GM19397 (cell line): ENCODE data around the gene PLS3.
"Not testable (repeated sequence)": the region's sequence is repeated elsewhere in the genome, so short reads cannot be mapped to it uniquely, and the experiment has no call there.

Source experiments
- ATAC-seq: cut with Tn5 transposase; IDR thresholded peaks from one replicate; pipeline ENCODE4 v1.9.1; 2021; ENCODE audit warnings: mild to moderate bottlenecking, moderate library complexity; ENCODE audit not compliant: unreplicated experiment

The PLS3 gene

GRCh38 chrX:115603534-115604074 lies 42.6 kb downstream of the PLS3 start:
- no peak for ATAC-seq

GRCh38 chrX:115606861-115607260 lies 45.9 kb downstream of the PLS3 start:
- ATAC-seq: no peak

DNA sequence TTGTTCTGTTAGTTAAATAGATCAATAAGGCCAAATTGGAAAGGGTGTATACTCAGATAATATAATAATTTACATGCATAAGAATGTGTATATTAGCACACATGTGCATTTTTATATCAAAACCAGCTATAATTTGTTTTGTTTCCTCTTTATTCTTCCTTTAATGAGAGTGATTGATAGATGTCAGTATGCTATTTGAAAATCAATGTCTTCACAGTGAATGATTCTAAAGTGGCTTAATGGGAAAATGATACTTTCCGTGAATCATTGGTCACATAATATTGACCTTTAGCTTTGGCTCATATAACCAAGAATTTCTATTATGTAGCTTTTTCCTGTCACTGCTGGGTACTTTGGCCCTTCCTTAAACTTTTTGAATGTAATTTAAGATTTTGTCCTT lies 48.6 kb downstream of the PLS3 start:
- ATAC-seq: no peak

DNA sequence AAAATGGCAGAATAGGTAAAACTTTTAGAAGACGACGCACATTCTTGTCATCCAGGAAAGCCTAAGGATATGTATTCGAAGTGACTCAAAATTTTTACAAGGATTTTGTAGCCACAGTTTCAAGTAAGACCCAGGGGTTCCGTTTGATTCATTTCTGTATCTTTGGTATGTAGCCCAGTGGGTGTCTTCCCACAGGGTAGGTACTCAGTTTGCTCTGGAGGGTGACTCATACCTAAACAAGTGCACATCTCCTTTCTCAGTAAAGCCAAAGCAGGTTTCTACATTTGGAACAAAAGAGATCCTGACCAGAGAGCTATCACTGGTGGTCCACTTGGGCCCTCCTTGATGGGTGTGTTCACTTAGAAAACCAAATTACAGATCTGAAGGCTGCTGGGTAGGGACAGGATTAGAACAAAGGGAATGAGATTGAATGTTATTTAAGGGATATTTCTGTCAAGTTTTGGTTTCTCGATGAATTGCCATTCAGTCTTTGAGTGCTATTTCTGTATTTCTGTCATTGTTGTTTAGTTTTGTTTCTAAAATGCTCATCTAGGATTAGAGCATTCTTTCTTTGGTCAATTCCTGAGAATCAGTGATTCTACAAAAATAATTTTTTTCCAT lies 56.1 kb downstream of the PLS3 start:
- no peak for ATAC-seq

GRCh38 chrX:115622534-115622933 lies 61.6 kb downstream of the PLS3 start:
- no peak for ATAC-seq

GRCh38 chrX:115624916-115625315 lies 63.9 kb downstream of the PLS3 start:
- no peak for ATAC-seq

DNA sequence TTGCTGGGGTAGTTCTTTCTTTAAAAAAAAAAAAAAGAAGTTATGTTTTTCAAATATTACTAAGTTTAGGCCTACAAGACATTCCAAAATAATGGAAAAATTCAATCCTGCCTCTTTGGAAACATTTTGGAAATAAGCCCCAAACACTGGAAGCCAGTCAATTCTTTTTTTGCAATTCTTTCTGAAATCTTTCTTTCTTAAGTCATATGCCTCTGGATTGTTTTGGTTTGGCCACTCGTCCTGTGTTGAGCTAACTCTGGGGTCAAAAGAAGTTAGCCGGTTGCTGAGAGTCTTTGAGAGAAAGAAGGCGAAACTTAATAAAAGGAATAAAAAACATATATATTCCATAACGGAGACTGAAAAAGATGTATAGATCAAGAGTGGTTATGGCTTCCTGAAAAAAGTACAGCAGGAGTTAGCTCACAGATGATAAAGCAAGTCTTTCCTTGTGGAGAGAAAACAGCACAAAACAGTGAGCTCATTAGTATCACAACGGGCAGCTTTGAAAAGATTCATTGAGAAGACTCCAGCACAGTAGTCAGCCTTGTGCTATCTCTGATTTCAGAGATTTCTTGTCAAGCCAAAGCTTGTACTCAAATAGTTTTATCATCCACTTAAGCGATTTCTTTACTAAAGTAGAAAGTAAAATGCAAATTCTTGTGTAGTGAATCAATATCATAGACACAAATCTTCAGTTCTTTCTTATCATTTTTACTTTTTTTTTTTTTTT lies 64.8 kb downstream of the PLS3 start:
- no peak for ATAC-seq

- ATAC-seq: no peak
Measured at GRCh38 chrX:115630204-115630603, 69.2 kb downstream of the PLS3 start.

DNA sequence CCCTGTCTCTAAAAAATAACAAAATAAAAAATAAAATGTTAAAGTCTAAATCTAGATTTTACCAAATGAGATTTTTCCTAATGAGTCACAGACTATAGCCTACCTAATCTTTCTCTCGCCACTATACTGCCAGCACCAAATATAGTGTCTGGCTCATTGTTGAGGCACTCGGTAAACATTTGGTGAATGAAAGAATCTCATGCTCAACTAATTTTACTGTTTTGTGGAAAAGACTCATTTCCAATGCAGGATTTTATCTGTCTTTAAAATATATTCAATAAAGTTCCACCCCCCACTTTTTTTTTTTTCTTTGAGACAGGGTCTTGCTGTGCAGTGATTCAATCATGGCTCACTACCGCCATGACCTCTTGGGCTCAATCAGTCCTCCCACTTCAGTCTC lies 71.5 kb downstream of the PLS3 start:
- no peak for ATAC-seq

GRCh38 chrX:115633397-115633796 lies 72.4 kb downstream of the PLS3 start:
- ATAC-seq: not testable (repeated sequence)

GRCh38 chrX:115639334-115639880 lies 78.4 kb downstream of the PLS3 start:
- ATAC-seq: no peak

- no peak for ATAC-seq
Measured at GRCh38 chrX:115642311-115642710, 81.3 kb downstream of the PLS3 start.

GRCh38 chrX:115642895-115643530 lies 82.0 kb downstream of the PLS3 start:
- ATAC-seq: no peak

GRCh38 chrX:115644397-115644796 lies 83.4 kb downstream of the PLS3 start:
- ATAC-seq: not testable (repeated sequence)

- no peak for ATAC-seq
Measured at GRCh38 chrX:115649461-115650063, 88.6 kb downstream of the PLS3 start.

GRCh38 chrX:115650449-115650848 lies 89.5 kb downstream of the PLS3 start:
- no peak for ATAC-seq

DNA sequence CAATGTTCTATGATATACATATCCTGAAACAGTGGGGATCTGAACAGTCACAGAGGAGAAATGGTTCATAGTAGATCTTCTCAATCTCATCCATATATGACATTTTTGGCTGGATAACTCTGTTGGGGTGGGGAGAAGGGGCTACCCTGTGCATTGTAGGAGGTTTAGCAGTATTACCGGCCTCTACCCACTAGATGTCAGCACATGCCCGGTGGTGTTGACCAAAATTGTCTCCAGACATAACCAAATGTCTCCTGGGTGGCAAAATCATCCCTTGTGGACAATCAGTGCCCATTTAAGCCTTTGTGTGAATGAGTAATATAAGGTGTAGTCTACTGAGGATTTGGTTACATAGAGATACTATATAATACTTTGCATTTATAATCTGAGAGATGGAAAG lies 89.9 kb downstream of the PLS3 start:
- no peak for ATAC-seq

DNA sequence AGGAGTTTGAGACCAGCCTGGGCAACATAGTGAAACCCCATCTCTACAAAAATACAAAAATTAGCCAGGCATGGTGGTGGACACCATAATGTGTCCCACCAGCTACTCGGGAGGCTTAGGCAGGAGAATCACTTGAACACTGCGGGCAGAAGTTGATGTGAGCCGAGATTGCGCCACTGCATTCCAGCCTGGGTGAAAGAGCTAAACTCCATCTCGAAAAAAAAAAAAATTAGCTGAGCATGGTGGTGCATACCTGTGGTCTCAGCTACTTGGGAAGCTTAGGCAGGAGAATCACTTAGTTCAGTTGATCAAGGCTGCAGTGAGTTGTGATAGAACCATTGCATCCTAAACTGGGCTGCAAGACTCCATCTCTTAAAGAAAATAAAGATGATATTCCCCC lies 91.2 kb downstream of the PLS3 start:
- ATAC-seq: no peak

- ATAC-seq: no peak
Measured at GRCh38 chrX:115665122-115665521, 104.1 kb downstream of the PLS3 start.

DNA sequence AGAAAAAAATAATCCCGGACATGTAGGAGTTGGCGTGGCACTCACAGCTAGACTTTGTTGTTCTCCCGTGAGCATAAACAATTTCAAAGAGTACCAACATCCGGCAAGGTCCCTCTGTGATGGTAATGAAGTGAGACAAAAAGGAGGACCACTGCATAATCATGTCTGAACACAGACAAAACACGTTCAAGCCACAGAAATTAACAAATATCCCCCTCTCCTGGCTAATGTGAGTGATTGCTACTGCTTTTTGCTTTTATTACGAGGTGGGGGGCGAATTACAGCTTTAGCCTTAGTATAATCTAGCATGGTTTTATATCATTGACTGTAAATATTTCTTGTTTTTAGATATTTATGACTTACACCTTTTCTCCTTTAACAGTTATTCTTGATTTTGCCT lies 118.5 kb downstream of the PLS3 start:
- ATAC-seq: no peak

DNA sequence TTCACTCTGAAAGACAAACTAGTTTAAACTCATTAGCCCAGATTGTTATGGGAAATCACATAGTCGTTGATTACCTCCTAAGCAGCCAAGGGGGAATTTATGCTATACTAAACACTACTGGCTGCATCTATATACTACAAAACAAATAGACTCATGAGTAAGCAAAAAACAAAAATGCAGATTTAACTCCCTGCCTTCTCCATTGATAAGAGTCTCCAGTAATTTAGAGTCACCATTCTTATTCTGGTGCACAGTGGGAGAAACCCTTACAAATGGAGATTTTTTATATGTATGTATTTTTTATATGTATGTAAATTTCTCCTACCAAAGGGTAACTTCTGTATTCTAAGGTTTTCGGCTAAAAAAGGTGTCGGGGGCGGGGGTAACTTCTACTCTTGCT lies 126.6 kb downstream of the PLS3 start:
- ATAC-seq: no peak
